Fibroblast of the conjunctiva (primary cell): ENCODE data around the gene FAM118A.
A peak's percentile ranks its signal among the peaks of the same experiment; 100 is the strongest.
"Not testable (repeated sequence)": the region's sequence is repeated elsewhere in the genome, so short reads cannot be mapped to it uniquely, and the experiment has no call there.

Source experiments
- DNase-seq: peaks from one replicate; pipeline ENCODE4 v3.0.0-alpha.2; 2010; ENCODE audit warnings: low read depth

The FAM118A gene

DNA sequence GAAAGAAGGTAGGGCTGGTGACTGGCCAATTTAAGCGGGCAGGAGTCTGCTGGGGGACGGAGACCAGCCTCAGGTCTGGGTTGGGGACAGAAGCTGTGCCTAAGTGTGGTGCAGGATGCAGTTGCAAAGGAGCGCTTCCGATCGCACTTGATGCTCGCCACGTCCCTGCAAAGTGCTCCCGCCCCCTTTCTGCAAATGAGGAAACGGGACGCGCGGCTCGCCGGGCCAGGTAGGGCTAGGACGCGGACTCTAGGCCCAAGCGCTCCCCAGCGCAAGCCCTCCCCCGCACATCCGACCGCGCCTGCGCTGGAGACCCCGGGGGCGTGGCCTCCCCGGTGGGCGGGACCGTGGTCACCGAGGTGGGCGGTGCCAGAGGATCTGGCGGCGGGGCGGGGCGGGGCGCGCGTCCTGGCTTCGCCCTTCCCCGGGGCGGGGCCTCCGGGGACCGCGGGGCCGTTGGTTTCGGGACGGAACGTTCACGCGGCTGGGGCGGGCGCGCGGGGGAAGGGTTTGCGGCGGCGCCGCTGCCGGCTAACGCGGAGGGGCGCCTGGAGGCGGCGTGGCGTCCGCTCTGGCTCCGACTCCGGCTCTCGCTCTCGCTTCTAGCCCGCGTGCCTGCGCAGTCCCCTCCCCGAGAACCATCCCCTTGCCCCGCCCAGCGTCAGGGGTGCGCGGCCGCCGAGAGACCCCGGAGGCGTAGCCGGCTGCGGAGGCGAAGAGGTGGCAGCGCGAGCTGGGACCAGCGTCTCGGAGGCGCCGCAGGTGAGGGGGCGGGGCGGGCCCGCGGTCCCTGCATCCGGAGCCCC, at the start of gene FAM118A:
FAM118A (plus strand) TSS at position 513 of the 806 bp plus-strand sequence. CDS start 12,446 bp downstream, outside the sequence.
- DNase-seq: peak; percentile 79

DNA sequence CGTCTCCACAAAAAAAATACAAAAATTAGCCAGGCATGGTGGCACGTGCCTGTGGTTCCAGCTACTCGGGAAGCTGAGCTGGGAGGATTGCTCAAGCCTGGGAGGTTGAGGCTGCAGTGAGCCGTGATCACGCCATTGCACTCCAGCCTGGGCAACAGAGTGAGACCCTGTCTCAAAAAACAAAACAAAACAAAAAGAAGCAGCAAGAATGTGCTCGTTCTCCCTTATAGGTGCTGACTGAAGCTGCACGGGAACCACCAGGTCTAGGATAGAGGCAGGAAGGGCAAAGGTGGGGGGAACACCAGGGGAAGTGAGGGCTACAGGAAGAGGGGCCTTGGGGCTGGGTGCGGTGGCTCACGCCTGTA, 49.4 kb upstream of the FAM118A start:
- not testable (repeated sequence) for DNase-seq

DNA sequence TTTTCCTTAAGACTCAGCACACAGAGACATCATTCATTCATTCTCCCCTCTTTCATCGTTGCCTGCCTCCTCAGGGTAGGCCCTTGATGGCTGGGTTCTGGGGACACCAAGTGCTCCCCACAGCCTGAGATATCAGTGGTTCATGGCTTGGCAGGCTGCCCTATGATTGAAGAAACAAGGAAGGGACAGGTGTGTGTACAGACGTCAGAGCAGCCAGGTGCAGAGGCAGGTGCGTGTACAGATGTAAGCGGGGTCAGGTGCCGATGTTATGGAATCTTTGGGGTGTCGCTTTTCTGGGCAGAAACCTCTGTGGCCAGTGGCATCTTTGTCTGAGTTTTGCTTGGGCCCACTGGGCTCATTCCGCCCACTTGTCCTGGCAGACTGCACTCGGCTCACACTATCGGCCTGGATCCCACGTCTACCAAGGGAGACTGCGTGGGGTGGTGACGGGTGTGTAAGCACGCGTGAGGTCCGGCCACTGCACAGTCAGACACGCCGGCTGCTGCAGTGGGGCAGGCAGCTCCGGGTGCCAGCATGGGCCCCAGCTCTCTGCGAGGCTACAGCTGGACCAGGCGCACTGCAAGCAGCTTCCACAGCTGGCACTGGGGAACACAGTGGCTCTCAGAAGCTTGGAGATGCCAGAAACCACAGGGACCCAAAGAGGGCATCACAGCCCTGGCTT, 48.2 kb upstream of the FAM118A start:
- DNase-seq: no peak

DNA sequence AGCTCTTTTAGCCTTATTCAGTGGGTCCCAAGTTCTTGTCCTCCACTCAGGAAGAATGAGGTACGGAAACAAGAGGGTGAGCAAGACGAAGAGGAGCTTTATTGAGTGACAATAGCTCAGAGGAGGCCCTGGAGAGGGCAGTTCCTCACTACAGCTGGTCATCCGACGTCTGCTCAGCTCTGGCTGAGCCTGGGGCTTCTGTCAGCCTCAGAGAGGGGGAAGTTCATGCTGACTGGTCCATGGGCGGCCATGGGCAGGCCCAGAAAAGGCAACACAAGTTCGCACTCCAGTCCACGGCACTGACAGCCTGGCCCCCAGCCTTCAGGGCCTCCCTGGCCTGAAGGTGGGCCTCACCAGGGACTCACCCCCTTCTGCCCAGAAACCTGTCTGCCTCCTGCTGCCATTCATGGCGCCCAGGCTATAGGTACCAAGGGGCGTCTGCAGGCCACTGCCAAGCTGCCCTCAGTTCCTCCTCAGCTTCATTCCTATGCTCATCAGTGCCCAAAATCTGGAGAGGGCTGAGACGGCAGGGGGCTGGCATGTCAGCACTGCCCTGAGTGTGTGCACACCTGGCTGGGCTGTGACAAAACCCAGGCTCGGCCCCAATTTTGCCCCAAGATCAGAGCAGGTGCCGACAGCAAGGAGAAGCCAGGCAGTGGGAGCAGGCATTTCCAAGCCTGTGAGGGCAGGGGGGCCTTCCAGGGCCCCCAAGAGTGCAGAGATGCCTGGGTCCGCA, 47.4 kb upstream of the FAM118A start:
- DNase-seq: no peak

DNA sequence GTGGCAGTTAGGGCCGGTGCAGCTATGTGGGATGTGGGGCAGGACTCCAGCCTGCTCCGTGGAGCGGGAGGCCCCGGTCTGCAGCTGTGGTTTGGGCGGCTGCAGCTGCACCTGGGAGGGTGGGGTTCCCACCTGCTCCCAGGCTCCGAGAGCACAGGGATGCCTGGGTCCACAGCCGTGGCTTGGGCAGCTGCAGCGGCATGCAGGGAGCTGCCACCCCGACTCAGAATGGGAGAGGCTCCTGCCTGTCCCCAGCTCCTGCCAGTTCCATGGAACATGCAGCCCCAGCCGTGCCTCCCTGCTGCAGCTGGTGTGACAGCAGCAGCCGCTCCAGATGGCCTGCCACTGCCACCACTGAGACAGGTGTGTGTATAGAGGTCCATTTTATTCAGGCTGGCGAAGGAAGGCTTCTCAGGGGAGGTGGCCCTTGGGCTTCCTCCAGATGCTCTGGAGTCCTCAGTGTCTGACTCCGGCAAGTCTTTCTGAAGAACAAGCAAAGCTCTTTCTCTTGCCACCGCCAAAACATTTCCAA, 46.7 kb upstream of the FAM118A start:
- no peak for DNase-seq

DNA sequence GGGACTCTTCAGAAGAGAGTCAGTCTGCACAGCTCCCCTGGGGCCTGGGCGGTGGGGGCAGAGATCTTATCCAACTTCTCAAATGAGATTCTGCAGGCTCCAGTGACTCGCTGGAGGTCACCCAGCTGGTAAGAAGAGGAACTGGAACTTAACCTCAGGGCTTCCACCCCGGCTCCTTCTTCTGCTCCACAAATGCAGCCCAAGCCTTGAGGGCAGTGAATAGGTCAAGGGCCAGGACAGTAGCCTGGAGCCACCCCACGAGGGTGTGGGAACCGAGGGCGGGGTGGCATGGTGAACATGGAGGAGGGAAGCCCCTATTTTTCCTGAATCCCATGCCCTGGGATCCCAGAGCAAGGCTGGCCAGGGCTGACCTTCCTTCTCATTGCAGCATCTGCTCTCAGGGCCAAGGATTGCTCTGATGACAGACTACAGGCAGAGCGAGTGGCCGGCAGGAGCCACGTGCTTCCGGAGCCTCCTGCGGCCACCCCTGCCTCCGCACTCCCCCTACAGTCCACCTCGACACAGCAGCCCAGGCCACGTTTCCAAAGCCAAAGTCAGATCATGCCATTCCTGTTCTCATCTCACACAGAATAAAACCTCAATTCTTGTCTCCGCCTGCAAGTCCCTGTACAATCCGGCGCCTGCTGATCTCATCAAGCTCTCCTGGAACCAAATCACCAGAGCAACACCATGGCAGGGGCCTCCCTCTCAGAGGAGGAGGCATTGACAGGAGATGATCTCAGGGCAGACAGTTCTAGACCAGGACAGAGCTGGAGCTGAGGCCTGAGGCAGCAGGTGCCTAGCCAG, 46.1 kb upstream of the FAM118A start:
- DNase-seq: peak; percentile 49

DNA sequence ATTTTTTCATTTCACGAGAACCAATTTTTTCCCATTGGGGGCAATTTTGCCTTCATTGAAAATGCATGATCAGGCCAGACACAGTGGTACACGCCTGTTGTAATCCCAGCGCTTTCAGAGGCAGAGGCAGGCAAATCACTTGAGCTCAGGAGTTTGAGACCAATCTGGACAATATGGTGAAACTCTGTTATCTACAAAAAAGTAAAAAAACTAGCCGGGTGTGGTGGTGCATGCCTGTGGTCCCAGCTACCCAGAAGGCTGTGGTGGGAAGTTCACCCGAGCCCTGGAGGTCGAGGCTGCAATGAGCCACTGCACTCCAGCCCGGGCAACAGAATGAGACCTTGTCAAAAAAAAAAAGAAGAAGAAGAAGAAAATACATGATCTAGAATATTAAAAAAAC, 44.2 kb upstream of the FAM118A start:
- no peak for DNase-seq

DNA sequence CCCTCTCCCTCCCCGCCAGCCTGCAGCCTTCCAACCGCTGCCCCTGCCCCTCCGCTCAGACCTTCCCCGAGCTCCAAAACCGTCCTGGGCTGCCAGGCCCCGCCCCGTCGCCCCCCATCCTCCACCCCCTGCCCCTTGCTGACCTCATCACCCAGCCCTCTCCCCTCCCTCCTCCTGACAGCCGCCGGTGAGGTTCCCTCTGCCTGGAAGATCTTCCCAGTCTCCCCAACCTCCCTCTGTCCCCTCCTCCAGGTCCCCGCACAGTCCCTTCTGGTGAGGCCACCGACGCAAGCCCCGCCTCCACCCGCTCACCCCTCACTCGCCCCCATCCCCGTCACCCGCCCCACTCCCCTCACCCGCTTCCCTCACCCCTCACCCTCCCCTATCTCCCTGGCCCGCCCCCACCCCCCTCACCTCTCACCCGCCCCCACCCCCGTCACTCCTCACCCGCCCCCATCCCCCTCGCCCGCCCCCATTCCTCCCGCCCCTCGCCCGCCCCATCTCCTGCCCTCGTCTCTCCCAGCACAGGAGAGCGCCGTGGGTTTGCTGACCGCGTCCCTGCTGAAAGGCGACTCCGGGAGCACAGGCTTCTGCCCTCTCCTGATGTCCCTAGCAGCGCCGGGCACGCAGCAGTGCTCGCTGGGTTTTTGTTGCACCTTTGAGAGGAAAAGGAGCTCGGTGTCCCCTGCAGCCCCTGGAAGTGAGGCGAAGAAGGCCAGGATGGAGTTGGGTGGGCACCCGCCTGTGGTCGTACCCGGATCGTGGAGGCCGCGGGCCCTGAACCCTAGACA, 41.4 kb upstream of the FAM118A start:
- DNase-seq: no peak

DNA sequence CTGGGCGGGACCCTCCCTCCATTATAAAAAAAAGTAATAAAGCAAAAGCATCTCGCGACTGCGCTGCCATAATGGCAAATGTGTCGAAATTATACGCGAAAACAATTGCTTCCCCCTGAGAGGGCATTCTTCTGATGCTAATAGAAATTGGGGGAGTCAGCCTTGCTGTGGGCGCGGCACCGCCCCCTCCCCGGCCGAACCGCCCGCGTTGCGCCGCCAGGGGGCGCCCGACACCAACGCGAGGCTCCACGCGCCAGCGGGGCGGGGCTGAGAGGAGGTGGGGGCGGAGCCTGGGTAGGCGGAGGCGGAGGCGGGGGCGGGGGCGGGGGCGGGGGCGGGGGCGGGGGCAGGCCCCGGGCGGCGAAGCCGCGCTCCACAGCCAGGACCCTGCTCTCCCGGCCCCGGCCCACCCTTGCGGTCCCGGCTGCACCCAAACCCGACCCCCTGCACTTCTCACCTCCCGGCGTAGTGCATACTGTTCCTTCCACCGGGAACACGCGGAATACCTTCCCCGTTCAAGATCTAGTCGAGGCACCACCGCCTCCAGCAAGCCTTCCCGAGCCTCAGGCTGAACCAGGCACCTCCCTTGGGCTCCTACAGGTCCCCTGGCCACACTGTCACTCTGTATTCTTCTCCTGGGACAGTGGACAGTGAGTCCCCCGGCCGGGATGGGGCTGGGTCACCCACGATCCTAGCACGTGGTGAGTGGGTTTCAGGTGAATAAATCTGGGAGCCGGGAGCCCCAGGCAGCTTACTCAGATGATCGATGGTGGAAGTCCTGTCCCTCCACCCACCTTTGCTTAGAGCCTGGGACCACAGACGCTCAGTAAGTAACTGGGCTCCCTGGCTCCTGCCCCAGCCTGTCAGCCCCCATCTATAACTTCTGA, 40.5 kb upstream of the FAM118A start:
- peak; percentile 43 for DNase-seq

DNA sequence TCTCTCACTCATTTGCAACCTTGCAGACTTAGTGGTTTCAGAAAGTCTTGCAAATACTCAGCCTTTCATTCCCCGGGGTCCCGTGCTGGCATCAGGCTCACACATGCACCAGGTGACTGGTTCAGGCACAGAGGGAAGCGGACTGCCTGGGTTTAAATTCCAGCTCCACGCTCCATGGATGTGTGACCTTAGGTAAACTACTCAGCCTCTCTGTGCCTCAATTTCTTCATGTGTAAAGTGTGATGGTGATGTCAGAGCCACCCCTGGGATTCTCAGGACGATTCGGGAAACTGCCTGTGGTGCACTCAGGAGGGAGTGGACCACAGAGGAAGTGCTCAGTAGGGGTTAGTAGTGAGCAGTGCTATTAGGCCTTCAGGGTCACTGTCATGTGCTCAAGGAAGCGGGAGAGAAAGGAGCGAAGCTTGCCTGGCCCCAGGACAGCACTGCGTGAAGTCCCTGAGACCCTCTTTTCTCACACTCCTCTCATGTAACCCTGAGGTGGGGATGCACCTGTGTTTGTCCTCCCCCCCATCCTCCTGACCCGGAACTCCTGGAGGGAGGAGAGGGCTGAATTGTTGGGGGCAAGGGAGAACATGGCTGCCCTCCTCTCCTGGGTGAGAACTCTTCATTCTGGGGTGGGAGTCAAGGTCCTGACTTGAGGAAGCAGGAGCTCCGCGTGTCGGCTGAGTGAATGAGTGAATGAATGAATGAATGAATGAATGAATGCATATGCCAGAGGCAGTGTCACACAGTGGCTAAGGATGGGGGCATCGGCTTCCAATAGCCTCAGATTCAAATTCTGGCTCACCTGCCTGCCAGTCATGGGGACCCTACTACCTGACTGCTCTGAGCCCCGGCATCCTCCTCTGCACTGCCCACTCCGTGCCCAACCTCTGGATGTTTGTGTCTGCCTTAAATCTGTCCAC, 39.4 kb upstream of the FAM118A start:
- DNase-seq: no peak

DNA sequence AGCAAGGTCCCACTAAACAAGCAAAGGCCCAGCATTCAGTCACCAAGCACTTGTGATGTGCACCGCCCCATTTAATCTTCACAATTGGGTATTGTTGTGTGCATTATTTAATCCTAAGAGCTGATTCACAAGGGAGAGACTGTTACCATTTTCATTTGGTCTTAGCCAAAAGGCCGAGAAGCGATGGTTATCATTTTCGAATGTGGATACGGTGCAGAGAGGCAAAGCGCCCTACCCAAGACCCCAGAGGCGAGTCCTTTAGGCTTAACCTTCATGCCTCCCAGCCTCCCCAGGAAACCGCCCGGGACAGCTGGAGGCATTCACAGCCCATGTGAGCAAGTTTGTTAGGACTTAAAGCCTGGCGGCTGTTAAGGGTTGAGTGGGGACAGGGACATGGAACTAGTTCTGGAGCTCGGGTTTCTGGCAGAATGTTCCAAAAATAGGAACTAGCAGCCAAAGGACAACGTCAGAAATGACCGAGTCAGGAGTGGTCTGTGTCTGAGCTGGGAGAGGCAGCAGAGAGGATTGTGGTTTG, 38.0 kb upstream of the FAM118A start:
- no peak for DNase-seq

DNA sequence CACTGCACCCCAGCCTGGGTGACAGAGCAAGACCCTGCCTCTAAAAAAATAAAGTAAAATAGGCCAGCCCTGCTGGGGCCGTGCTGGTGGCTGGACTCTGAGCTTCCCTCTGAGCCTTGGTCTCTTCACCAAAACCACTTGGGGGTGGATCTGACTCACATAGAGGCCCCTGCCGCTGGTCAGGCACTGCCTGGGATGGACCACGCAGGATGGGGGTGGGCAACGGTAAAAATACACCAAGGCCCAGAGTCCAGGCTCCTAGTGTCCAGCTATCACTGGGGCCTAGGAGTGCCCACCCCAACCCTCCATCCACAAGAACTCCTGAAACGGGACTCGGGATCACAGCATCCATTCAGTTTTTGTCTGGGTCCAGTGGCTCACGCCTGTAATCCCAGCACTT, 37.2 kb upstream of the FAM118A start:
- DNase-seq: no peak

DNA sequence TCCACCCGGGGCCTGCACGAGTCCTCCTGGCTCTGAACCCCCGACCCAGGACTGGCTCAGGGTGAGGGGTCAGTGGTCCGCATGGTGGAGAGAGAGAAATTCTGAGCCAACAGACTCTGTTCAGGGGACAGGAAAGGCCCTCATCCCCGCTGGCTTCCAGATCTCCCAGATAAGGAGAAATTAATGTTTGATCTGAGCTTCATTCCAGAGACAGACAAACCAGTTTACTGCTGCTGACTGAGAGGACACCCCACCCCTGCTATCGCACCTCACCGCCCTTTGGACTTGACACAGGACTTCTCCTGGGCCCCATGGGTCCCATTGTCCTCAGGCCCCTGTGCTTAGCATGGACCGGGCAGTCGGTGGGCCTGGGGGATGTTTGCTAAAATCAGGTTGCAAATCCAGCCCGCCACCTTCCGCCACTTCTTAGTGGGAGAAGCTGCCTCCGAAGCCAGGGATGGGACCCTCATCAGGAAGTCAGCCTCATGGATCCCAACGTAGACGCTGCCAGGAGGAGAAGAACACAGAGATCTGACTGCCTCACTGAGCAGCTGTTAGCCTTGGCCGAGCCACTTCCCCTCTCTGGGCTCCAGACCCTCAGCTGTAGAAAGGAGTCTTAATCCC, 36.2 kb upstream of the FAM118A start:
- no peak for DNase-seq

DNA sequence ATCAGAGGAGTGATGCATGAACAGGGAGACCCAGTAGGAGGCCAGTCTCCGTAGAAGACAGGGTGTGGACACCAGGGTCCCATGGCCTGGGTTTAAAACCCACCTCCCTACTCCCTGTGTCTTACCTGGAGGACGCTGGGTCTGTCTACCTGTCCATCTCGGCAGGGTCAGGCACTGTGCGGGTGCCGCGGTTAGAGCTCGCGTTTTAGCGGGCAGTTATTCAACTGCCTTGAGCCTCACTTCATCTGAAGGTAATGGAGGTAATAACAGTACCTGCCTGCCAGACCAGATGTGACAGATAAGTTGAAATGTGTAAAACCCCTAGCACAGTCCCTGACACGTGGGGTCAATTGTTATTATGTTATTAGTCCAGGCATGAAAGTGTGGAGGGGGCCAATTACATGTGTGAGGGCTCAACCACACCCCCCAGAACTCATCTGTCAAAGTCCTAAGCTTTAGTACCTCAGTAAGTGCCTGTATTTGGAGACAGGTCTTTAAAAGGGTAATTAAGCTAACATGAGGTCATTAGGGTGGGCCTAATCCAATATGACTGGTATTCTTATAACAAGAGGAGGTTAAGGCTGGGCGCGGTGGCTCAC, 33.1 kb upstream of the FAM118A start:
- no peak for DNase-seq

DNA sequence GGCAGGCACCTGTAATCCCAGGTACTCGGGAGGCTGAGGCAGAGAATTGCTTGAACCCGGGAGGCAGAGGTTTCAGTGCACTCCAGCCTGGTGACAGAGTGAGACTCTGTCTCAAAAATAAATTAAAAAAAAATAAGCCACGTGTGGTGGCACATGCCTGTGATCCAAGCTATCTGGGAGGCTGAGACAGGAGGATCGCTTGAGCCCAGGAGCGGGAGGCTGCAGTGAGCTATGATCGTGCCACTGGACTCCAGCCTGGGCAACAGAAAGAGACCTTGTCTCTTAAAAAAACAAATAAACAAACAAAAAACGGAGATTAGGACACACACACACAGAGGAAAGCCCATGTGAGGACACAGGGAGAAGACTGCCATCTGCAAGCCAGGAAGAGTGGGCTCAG, 32.0 kb upstream of the FAM118A start:
- DNase-seq: not testable (repeated sequence)

DNA sequence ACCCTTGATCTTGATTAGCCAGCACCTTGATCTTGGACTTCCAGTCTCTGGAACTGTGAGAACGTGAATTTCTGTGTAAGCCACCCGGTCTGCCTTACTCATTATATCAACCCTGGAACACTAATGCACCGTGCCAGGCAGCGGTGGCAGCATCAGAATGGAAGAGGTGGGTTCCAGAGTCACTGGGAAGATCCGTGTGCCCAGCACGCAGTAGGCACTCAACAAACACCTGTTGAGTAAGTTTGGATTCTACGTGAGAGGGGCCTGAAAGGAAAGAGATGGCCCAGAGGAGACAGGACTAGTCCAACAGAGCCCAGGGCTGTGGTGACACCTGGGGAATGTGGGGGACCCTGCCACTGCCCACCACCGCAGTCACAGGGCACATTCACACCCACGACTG, 31.6 kb upstream of the FAM118A start:
- no peak for DNase-seq

DNA sequence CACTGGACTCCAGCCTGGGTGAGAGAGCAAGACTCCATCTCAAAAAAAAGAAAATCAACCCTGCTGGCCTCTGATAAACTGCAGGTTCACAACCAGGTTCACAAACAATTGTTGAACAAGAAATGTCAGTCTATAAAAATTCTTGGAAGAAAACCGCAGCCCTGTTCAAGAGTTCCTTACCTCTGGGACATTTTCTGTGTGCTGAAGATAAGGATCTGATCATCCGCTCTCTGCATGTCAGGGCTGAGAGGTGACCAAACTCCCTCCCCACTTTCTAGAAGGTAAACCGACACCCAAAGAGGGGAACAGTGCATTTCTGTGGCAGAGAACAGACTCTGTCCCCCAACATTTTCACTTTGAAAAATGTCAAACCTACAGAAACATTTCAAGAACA, 29.1 kb upstream of the FAM118A start:
- no peak for DNase-seq

DNA sequence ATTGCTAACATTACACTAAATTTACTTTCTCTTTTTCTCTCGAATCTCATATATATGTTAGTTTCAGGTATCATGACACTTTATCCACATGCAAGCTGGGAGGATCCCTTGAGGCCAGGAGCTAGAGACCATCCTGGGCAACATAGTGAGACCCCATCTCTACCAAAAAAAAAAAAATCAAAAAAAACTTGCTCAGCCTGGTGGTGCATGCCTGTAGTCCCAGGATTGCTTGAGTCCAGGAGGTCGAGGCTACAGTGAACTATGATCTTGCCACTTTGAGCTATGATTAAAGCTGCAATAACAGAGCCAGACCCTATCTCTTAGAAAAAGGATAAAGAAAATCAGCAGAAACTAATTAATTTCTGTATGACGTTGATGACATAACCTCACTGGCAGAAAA, 28.7 kb upstream of the FAM118A start:
- no peak for DNase-seq
